NCI-H82 (cell line): ENCODE results near the gene TMEM238.
A peak's percentile ranks its signal among the peaks of the same experiment; 100 is the strongest.

Experiments
- DNase-seq: peaks from one replicate; lab custom pipeline; 2025; lab: John Stamatoyannopoulos, UW

TMEM238 gene

DNA sequence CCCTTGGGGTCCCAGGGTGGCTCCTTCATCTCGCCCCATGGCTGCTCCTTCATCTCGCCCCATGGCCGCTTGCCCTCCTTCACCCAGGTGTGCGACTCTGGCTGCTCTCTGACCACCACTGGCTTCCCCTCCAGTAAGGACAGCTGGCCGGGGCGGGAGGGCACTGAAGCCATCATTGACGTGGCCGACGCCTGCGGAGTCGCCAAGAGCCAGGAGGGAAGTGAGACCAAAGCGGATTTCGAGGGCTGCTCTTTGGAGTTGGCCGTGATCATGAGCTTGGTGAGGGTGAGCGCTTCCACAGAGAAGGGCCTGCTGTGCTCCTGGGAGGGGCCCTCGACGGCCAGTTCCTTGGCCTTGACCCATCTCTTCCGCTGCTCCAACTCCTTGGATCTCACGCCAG is 25.6 kb downstream of the TMEM238 start:
- DNase-seq = no peak

- DNase-seq = peak; percentile 60
Measured at GRCh38 chr19:55355213-55355821, 28.8 kb downstream of the TMEM238 start.

DNA sequence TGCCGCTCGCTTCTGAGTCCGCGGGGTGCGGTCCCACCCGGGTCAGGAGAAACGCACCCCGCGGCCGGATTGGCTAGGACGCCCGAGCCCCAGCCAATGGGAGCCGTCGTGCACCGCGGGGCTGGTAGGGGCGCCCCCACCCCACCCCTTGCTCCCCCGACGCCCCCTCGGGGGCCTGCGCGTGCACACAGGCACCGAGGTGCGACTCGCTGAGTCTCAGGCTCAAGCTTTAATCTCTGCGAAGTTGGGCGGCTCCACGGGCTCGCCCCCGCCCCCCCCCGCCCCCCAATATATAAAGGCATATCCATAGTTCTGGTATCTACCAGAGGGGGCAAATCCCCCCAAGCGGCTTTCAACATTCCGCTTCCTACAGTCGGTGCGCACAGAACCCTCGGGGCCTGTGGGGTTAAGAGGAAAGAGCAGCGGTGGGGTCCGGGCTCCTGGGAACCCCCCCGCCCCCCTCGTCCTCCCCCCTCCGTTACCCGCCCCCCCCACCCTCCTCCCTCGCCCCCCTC is 29.3 kb downstream of the TMEM238 start, which contains the start of gene COX6B2:
TSS of gene COX6B2 (minus strand) at position 22 of the 515 bp plus-strand sequence. CDS start 198 bp downstream, outside the sequence.
- no peak for DNase-seq

- peak; percentile 77 for DNase-seq
Measured at GRCh38 chr19:55353803-55354697, 30.0 kb downstream of the TMEM238 start.

- no peak for DNase-seq
Measured at GRCh38 chr19:55353356-55353802, 30.7 kb downstream of the TMEM238 start.

GRCh38 chr19:55352549-55353145 is 31.4 kb downstream of the TMEM238 start:
- DNase-seq = no peak

- DNase-seq = no peak
Measured at GRCh38 chr19:55352040-55352439, 32.1 kb downstream of the TMEM238 start.

DNA sequence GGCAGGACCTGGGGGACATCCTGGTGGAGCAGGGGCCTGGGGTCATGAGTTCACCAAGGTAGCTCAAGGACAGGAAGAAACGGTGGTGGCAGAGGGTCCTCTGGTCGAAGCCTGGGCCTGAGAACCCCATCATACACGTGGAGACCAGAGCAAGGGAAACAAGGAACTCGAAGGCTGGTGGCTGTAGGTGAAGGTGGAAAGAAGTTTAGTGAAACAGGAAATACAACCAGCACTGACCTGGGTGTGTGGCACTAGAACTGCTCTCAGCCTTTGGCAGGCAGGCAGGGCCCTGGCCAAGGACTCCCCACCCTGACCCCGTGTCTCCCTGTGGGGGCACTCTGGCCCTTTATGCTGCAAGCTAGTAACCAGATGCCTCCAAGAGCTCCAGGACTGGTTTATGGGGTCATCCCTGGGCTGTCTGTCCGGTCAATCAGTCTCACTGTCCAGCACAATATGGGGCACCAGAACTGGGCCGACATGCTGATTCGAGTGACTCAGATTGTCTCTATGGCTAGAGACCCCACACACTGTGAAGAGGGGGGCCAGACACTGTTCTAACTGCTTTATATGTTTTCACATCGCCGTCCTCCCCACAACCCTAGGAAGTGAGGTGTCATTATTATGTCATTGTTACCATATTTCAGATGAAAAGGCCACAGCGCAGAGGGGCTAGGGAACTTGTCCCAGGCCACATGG is 33.3 kb downstream of the TMEM238 start:
- DNase-seq = no peak

- peak; percentile 25 for DNase-seq
Measured at GRCh38 chr19:55348317-55349034, 35.6 kb downstream of the TMEM238 start.

GRCh38 chr19:55347442-55348009 is 36.6 kb downstream of the TMEM238 start:
- no peak for DNase-seq

- no peak for DNase-seq
Measured at GRCh38 chr19:55346725-55347441, 37.2 kb downstream of the TMEM238 start.

GRCh38 chr19:55345818-55346724 is 38.0 kb downstream of the TMEM238 start:
- DNase-seq = no peak

GRCh38 chr19:55345101-55345817 is 38.8 kb downstream of the TMEM238 start:
- DNase-seq = no peak

DNA sequence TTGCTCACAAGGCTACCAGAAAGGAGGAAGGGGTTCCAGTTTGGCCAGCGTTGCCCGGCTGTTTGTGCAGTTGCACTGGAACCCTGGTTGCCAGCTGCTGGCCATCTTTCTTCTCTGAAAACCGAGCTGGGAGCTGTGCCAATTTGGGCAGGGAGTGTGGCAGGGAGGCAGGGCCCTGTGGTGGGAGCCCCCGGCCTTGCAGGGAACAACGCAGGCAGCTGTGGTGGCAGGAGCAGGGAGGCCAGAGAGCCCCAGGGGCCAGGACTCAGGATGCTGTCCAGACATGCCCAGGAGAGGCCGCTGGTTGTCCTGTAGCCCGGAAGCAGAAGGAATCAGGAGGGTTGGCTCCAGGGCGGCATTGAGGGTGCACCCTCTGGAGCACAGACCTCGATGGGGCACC is 39.6 kb downstream of the TMEM238 start:
- no peak for DNase-seq

GRCh38 chr19:55341595-55342531 is 42.2 kb downstream of the TMEM238 start:
- DNase-seq = no peak

- peak; percentile 94 for DNase-seq
Measured at GRCh38 chr19:55341171-55341588, 42.9 kb downstream of the TMEM238 start.

DNA sequence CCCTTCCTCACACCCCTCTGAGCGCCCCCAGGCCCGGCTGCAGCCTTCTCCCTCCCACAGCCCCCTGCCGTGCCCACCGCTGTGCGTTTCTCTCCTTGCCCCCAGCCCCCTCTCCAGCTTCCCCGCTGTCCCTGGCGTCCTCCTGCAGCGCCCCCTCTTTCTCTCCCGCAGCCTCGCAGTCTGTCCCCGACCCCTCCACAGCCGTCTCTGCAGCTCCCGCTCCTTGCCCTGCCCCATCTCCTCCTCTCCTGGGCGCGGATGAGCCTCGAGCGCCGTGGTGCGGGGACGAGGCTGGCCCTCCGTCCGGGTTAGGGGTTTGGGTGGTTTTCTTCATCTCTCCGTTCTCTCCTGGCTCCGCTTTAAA is 43.3 kb downstream of the TMEM238 start:
- DNase-seq = peak; percentile 74
